CMK (cell line): ENCODE measurements around the gene POMP.

Source experiments
- DNase-seq: peaks from one replicate; pipeline ENCODE4 v3.0.0-alpha.2; 2010; ENCODE audit warnings: low read depth

The POMP gene

DNA sequence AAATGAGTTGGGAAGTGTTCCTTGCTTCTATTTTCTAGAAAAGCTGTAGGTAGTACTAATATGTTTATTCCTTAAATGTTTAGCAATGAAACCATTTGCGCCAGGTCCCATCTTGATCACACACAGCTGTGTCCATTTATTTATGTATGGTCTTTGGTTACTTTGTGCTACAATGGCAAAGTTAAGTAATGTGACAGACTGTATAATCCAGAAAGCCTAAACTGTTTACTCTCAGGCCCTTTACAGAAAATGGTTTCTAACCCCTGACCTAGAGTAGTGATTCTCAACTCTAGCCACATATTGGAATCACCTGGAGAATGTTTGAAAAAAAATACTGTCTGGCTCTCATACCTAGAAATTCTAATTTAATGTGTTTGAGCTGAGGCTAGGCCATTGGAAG is 38.5 kb downstream of the POMP start:
- no peak for DNase-seq

DNA sequence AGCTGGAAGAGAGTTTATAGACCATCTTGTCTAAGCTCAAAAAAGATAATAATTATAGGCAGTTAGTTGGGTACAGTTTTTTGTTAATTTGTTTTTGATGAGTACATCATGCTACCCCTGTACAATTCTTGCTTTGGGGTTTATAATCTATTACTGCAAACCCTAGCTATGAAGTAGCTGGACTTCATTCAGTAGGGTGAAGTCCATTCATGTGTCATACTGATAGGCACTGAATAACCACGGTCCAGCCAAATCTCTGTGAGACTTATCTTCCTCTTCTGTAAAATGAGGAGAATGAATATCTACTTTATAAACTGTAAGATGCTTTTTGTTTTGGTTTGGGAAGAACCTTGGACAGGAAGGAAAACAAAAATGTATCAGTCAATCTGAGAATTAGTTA is 40.3 kb downstream of the POMP start:
- no peak for DNase-seq

DNA sequence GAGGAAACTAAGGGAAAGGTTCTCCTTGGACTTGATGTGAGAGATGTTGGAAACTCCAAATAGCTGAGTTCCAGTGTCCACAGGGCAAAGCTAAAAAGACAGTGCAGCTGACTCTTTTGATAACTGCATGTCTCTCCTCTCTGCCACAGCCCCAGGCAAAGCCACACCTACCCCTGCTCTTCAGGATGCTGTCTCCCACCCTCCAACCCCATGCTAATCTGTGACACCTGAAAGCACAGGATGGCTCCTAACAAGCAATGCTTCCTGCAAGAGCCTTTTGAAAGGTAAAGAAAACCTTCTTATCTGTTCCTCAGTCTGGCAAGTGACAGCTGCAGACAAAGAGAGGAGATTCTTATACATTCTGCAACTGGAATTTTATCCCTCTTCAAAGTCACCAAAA is 45.4 kb downstream of the POMP start:
- no peak for DNase-seq

DNA sequence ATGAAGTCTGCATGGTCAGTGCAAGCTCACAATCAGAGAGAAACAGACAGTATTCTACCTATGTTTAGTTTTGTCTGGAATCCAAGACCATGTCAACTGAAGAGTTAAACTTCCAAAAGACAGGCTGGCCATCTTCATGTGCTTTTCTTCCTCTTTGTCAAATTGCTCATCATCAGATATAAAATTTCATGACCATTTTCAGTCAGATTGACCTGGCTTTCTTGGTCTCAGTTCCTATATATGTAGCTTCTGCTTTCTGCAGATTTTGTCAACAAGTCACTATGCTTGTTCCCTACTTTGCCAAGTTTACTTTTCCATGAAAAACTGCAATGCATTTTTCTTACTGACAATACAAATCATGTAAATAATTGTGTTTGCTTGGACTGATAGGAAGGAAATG is 46.0 kb downstream of the POMP start:
- DNase-seq = no peak

DNA sequence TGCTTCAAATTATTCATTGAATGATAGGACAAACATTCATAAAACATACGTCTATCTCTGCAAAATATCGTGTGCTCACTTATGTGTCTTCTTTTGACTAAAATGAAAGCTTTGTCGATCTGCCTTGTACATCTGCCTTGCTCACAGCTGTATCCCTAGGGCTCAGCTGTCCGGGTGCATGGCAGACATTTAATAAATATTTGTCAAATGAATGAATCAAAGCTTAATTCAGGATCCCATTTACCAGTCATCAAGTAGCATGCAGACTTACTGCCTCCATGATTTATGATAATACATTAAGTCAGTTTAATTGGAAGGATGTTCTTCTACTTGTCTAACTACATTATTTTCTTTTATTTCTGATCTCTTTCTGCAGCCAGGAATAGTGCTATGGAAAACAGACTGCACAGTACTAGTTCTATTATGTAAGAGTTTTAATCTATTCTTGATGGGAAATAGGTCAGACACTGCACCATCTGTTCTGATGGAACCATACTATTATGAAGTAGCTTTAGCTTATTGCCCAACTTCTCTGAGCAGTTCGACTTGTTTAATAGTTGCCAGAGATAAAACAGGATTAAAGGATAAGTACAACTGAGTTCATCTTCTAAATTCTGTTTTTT is 46.6 kb downstream of the POMP start:
- DNase-seq = no peak

DNA sequence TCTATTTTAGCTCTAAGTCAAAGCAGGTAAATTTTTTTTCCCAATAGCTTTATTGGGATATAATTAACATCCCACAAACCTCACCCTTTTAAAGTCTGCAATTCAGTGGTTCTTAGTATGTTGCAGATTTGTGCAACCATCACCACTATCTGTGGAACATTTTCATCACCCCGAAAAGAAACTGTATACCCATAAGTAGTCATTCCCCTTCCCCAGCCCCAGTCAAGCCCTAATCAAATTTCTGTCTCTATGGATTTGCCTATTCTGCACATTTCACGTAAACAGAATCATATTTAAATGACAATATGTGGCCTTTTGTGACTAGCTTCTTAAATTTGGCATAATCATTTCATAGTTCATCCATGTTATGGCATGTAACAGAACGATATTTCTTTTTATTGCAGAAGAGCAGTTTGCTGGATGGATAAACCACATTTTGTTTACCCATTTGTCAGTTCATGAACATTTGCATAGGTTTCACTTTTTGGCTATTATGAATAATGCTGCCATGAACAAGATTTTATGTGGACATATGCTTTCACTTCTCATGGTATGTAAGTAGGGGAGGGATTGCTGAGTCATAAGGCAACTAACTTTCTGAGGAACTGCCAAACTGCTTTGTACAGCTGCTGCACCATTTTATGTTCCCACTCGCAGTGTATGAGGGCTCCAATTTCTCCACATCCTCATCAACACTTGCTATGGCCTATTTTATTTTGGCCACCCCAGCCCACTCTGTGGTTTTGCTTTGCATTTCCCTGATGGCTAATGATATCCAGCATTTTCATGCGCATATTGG is 48.9 kb downstream of the POMP start:
- DNase-seq = no peak

DNA sequence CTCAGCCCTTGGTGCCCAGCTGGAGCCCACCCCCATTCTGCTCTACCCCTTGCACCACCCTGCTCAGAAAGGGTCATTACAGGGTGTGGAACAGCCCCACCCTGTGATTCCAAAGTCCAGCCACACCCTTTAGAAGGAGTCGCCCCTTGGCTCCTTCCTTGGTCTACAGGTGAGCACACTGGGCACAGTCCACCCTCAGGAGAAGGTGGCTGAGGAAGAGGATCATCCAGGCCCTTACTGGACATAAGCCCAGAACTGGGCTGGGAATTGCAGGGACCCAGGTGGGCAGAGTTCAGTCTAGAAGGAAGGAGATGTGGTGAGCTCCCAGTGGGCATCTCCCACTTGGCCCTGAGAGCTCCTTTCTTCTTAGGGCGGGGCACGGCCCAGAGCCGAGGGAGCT is 51.2 kb downstream of the POMP start:
- no peak for DNase-seq

DNA sequence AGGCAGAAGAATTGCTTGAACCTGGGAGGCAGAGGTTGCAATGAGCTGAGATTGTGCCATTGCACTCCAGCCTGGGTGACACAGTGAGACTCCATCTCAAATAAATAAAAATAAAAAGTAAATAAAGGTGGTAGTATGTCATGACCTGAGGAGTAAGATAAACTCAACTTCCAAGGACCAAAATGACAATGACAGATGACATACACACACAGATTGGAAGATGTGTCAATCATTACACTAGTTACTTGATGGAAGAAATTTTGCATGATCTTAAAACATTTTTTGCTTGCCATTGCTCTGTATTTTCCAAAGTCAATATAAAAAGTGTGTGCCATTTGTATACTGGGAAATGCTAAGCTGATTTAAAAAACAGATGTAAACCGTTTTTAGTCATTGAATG is 55.7 kb downstream of the POMP start:
- no peak for DNase-seq

DNA sequence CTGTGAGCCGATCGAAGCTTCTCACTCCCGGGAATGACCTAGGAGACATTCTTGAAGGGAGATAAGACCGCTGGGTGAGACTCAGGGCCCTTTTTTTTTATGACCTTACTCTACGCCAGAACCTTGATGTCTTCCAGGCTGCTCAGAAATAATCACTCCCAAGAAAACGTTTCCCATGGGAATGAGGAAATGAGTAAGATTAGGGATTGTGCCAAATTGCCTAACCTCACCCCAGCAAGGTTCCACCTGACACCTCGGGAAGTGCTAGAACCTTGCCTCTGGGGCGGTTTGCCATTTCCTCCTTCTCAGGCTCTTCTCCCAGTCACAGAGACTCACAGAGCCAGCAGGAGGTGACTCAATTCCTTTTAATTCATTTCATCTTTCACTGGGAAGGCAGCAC is 57.6 kb downstream of the POMP start:
- no peak for DNase-seq

DNA sequence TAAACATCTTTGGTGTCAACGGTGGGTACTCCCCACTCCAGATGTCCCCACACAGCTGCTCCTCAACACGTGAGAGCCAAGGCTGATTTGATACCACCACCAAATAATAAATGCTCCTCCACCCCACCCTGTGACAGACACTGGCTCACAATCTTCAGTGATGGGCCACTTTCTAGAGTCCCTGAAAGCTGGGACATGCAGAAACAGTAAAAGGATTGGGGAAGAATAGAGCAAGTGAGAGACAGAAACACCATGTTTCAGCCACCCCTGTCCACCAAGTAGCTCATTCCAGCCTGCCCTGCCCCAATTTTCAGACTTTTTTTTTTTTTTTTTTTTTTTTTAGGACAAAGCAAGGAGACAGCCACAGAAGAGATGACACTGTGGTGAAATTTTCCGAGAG is 58.2 kb downstream of the POMP start:
- no peak for DNase-seq

DNA sequence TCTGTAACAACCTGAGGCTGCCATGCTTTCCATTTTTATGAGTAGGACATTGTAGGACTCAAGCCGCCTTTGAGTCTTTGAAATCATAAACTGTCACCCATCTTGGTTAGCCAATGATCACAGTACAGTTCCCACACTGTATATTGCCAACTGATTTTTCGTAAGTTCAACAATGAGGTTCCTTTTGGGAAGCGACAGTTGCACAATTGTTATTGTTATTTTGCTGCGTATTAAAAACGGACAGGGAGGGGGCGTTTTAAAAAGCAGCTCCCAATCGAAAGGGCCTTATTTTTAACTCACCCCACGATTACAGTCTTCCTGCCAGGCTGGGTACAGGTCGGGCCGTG is 59.2 kb downstream of the POMP start:
- no peak for DNase-seq

DNA sequence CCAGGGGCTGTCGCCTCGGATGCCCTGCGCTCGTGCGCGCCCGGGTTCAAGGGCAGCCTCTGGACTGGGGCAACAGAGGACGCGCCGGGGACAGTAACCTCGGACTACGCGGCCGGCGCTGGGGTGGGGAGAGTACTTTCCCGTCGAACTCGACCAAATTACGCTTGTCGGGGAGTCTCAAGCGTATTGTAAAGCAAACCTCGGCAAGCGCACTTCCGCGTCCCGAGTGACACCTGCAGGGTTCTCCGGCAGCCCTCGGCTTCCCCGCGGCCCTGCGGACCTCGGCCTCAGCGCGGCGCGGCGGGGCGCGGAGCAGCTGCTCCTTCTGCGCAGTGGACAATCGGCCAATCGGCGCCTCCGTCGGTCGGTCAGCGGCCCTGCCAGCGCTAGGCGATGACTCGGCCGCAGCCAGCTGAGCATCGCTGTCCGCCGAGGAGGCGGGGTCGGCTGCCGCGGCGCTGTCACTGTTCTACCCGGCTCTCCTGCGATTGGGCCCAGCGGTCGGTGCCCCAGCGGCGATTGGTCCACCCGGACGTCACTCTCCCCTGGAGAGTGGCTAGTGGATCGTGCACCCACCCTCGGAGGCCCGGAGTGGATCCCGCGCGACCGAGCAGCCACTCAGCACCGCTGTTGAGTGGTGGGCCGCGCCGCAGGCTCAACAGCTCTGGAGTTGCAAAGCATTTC is 59.8 kb downstream of the POMP start, which contains the start of gene SLC46A3:
SLC46A3 (minus strand) TSS at position 428 of the 684 bp plus-strand sequence. CDS start 972 bp downstream, outside the sequence.
- no peak for DNase-seq

DNA sequence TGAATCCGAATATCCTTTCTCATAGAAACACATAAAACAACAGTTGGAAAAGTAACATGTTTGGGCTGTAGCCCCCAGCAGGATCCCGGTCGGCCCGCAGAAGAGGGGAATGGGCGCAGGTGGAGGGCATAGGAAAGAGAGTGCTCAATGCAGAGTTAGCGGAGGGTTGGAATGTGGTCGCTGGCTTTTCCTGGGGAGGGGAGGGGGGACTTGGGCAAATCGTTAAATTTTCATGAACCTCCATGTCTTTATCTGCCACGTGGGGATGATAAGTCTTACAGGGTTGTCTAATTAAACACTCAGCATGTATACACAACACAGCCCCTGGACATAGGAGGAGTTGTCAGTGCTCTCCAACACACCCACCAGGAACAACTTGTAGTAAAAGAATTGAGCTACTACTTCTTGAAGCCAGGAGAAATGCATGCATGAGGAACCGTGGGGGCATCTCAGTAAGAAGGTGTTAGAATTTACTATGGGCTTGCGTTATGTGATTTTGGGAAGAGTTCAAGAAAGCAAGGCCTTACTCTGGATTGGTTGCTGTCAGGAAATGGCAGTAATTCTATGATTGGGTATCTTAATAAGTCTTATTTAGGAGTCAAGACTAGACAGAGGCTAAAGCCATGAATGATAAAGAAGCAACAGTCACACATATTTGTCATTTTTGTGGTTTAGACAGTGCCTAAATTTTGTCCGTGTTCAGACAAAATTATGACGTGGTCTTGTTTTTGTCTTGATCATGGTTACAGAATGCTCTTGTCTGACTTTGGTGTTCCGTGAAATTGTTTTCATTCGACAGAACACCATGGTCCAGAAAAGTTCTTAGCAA is 60.5 kb downstream of the POMP start:
- no peak for DNase-seq

DNA sequence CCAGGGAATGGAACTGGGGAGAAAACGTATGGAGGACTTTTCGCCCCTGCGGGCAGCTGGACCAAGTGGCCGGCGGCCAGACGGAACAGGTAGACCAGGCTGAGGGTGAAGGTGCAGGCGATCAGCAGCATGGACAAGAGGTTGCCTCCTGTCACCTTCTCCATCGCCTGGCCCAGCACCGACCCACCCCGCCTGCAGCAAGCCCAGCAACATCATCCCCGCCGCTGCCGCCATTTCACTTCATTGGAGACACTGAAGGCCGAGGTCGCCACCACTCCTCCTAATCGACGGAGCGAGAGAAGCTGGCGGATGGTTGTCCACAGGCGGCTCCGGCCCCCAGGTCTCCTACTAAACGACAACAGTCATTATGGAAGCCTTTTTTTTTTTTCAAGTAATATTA is 64.9 kb downstream of the POMP start:
- DNase-seq = no peak

DNA sequence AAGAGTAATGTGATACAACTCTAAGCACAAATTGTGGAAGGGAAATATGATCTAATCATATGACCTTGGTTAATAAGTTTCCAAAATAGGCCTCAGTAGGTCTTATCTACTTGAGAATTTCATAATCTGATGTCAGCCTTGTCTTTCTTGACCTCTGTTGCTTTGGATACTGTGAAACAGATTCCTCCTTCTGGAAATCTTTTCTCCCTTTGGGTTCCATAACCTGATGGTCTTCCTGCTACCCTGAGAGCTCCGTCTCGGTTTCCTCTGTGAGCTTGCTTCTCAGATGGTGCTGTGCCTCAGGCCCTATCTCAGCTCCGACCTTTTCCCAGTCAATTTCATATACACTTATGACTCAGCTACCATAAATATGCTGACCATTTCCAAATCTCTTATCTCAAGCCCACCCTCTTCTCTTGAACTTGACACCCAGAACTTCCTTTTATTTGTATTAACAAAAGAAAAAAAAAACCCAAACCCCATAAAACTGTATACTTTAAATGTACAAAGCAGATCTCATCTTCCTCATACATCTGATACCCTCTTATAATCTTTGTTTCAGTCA is 66.2 kb downstream of the POMP start:
- no peak for DNase-seq
